Keratinocyte (primary cell): ENCODE data around the gene SYS1. TPM values are rescaled to one million over a fixed set of nuclear protein-coding genes. Genes with fewer than 3 reads are reported as not detected.
A peak's percentile ranks its signal among the peaks of the same experiment; 100 is the strongest.

Source experiments
- DNase-seq: peaks from one replicate; pipeline ENCODE4 v3.0.0-alpha.2; 2011; ENCODE audit warnings: low read depth, missing footprints, low spot score
- FAIRE-seq: peaks from 2 replicates; lab custom pipeline; 2011; peaks lifted over from hg19 to GRCh38; lab: Jason Lieb, UNC
- H2AFZ ChIP-seq: 2 replicates; pipeline ENCODE4 v1.6.0; 2012; ENCODE audit warnings: low read length, control low read depth, inconsistent platforms; ENCODE audit not compliant: control insufficient read depth
- H3K27ac ChIP-seq: 2 replicates; pipeline ENCODE4 v1.5.1; 2011; ENCODE audit warnings: low read length; ENCODE audit not compliant: control insufficient read depth, insufficient read depth
- H3K27me3 ChIP-seq: 3 replicates; pipeline ENCODE4 v1.6.0; 2011; ENCODE audit warnings: low read length; ENCODE audit not compliant: control insufficient read depth, insufficient read depth; ENCODE audit errors: extremely low read depth
- H3K36me3 ChIP-seq, 2 experiments: 2 replicates in 1 of 2; 3 replicates in 1 of 2; pipeline ENCODE4 v1.5.1; 2011; ENCODE audit warnings: low read length in 2 of 2, mild to moderate bottlenecking in 1 of 2; ENCODE audit not compliant: control insufficient read depth in 2 of 2, insufficient read depth in 2 of 2; ENCODE audit errors: extremely low read depth in 1 of 2
- H3K4me1 ChIP-seq: 3 replicates; pipeline ENCODE4 v1.5.1; 2011; ENCODE audit warnings: low read length; ENCODE audit not compliant: control insufficient read depth, insufficient read depth; ENCODE audit errors: extremely low read depth
- H3K4me2 ChIP-seq: 3 replicates; pipeline ENCODE4 v1.6.0; 2011; ENCODE audit warnings: low read depth, low read length; ENCODE audit not compliant: control insufficient read depth, insufficient read depth; ENCODE audit errors: extremely low read depth
- H3K4me3 ChIP-seq, 3 experiments: fragments of 200-600 bp in 1 of 3; sonication (generic) in 1 of 3; 2 replicates in 2 of 3; 3 replicates in 1 of 3; pipeline ENCODE4 v1.5.1; 2011 to 2016; ENCODE audit warnings: low read length in 3 of 3, mild to moderate bottlenecking in 3 of 3, control low read depth in 2 of 3, inconsistent platforms in 1 of 3, low read depth in 1 of 3, mixed read lengths in 1 of 3, mixed run types in 1 of 3, moderate library complexity in 1 of 3; ENCODE audit not compliant: control insufficient read depth in 2 of 3, insufficient read depth in 2 of 3; ENCODE audit errors: extremely low read depth in 1 of 3
- H3K79me2 ChIP-seq: 2 replicates; pipeline ENCODE4 v1.6.0; 2012; ENCODE audit warnings: low read length; ENCODE audit not compliant: control insufficient read depth, insufficient read depth
- H3K9ac ChIP-seq: 3 replicates; pipeline ENCODE4 v1.6.0; 2011; ENCODE audit warnings: low read length; ENCODE audit not compliant: control insufficient read depth, insufficient read depth; ENCODE audit errors: extremely low read depth
- H3K9me1 ChIP-seq: 3 replicates; pipeline ENCODE4 v1.6.0; 2011; ENCODE audit warnings: low read length; ENCODE audit not compliant: control insufficient read depth, insufficient read depth; ENCODE audit errors: extremely low read depth
- H3K9me3 ChIP-seq: 2 replicates; pipeline ENCODE4 v1.5.1; 2012; ENCODE audit warnings: low read depth, low read length; ENCODE audit not compliant: control insufficient read depth
- H4K20me1 ChIP-seq: 3 replicates; pipeline ENCODE4 v1.6.0; 2011; ENCODE audit warnings: low read length; ENCODE audit not compliant: control insufficient read depth, insufficient read depth; ENCODE audit errors: extremely low read depth
- EZH2 ChIP-seq: IDR thresholded peaks from one replicate; pipeline ENCODE4 v1.6.1; 2012; ENCODE audit warnings: inconsistent platforms, mild to moderate bottlenecking, low read length, moderate library complexity
- dilution Hi-C: fragments of 300-500 bp; cut with MboI; formaldehyde crosslinking; loops from one replicate; pipeline ENCODE4 v1.7.0; 2020; ENCODE audit warnings: low sequenced_read_pairs; ENCODE audit not compliant: extremely low pct_ligation_motif_present
- polyA minus RNA-seq, 3 experiments: library from RNA; depleted of rRNA, polyadenylated mRNA; stranded (reverse); fragments of >200 nt; gene quantifications; 1 replicate in 1 of 3; 2 replicates in 1 of 3; 3 replicates in 1 of 3; pipeline ENCODE4 v1.2.3, GENCODE V29; 2011
- polyA plus RNA-seq, 5 experiments: library from polyadenylated mRNA; depleted of rRNA in 3 of 5; stranded (reverse) in 3 of 5; stranded (forward) in 1 of 5; unstranded in 1 of 5; fragments of >200 nt; gene quantifications; 1 replicate in 1 of 5; 2 replicates in 3 of 5; 3 replicates in 1 of 5; pipeline versions ENCODE4 v1.2.1 to v1.2.3, GENCODE V29; 2011 to 2012; ENCODE audit warnings: missing spikeins in 2 of 5, low read depth in 1 of 5, low replicate concordance in 1 of 5
- TF ChIP-seq, protein P1 (sequence below), 3 experiments: IDR thresholded peaks in 1 of 3; conservative IDR thresholded peaks in 1 of 3; optimal IDR thresholded peaks in 1 of 3; 2 replicates in 2 of 3; 3 replicates in 1 of 3; pipeline versions ENCODE3 to v1.5.1; 2011; ENCODE audit warnings: low read length in 3 of 3, mild to moderate bottlenecking in 3 of 3, moderate library complexity in 2 of 3, control low read depth in 1 of 3, inconsistent platforms in 1 of 3; ENCODE audit not compliant: insufficient read depth in 2 of 3; ENCODE audit errors: extremely low read depth in 1 of 3

Gene SYS1
- polyA plus RNA-seq (16.8 to 29.8 TPM (median 22.0 TPM) in 3 replicates), polyA minus RNA-seq (41.4 to 75.8 TPM (median 52.7 TPM) in 3 replicates)
- 2.4 TPM for polyA plus RNA-seq (2011; ENCODE audit: low read depth)
- polyA plus RNA-seq (2011; cell fraction: cytosol; rRNA removed): 18.0 and 21.4 TPM in 2 replicates
- polyA plus RNA-seq (2011; cell fraction: nucleus; rRNA removed): 17.8 and 20.3 TPM in 2 replicates
- 13.0 and 16.6 TPM in 2 replicates for polyA plus RNA-seq (2012; ENCODE audit: low replicate concordance)
- polyA minus RNA-seq (2011; cell fraction: cytosol; rRNA and poly(A)+ RNA removed): 55.8 TPM
- polyA minus RNA-seq (2011; cell fraction: nucleus; rRNA and poly(A)+ RNA removed): 14.1 and 18.9 TPM in 2 replicates

DNA sequence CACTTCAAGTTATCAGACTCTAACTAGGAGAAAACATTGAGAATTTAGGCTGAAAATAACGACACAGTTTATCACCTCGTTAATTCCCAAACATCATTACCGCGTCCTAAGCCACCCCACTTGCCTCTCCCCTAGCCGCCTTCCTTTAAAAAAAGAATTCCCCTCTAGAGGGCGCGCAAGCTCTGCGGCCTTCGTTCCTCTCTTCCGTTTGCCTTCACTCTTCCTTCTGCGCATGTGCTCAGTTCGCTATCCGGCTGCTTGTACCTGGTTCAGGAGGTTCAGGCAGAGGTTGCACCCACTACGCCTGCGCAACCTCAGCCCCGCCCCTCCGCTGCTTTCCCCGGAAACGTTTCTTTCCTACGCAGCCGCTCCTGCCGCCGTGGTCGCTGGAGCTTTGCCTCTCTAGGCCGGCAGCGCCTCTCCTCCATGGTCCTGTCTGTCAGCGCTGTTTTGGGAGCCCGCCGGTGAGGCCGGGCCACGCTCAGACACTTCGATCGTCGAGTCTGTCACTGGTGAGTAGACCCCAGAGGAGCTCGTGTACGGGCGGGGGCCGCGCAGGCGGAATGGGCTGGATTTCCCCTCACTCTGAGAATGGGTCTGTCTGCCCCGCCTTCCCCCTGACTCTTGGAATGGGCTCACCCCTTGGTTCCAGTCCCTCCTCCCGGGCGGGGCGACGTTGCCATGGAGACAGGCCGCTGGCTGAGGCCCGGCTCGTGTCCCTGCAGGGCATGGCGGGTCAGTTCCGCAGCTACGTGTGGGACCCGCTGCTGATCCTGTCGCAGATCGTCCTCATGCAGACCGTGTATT, at the start of gene SYS1:
SYS1 (plus strand) TSS at position 353 of the 807 bp plus-strand sequence; CDS start at position 729, 376 bp downstream.
- no peaks in the 10 kb centered on the region for H3K9me3 ChIP-seq
- H2AFZ ChIP-seq: peak within 1 kb of the TSS; percentile 91
- dilution Hi-C loops: no loop called here

DNA sequence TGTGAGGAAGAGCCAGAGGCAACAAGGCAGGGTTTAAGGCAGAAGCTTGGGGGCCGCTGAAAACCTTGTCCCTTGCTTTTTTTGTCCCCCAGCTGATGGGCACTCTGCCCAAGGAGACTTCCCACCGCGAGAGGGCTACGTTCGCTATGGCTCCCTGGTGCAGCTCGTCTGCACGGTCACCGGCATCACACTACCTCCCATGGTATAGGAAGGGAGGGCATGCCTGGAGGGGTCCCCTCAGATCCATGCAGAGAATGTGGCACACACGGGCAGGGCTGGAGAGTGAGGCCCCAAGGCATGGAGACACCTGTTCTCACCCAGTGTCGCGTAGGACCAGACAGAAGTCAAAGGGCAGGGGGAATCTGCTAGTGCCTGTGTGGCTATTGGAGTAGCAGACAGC, 49.0 kb upstream of the SYS1 start:
- Histone ChIP-seq H3K27ac (no peak overlapping the region), H3K4me3 (no peak overlapping the region), H3K4me1 (peaks cover 3% of the 10 kb centered on the region), H3K4me2 (no peak overlapping the region), H3K9ac (no peak overlapping the region), H3K27me3 (peaks cover 15% of the 10 kb centered on the region), H3K9me3 (no peaks in the 10 kb centered on the region), H3K36me3 (no peaks in the 10 kb centered on the region), H4K20me1 (no peaks in the 10 kb centered on the region), H2AFZ (no peak overlapping the region), H3K9me1 (no peaks in the 10 kb centered on the region), H3K79me2 (no peaks in the 10 kb centered on the region)
- DNase-seq: no peak
- TF ChIP-seq EZH2: no peak
- TF ChIP-seq, protein P1, sequence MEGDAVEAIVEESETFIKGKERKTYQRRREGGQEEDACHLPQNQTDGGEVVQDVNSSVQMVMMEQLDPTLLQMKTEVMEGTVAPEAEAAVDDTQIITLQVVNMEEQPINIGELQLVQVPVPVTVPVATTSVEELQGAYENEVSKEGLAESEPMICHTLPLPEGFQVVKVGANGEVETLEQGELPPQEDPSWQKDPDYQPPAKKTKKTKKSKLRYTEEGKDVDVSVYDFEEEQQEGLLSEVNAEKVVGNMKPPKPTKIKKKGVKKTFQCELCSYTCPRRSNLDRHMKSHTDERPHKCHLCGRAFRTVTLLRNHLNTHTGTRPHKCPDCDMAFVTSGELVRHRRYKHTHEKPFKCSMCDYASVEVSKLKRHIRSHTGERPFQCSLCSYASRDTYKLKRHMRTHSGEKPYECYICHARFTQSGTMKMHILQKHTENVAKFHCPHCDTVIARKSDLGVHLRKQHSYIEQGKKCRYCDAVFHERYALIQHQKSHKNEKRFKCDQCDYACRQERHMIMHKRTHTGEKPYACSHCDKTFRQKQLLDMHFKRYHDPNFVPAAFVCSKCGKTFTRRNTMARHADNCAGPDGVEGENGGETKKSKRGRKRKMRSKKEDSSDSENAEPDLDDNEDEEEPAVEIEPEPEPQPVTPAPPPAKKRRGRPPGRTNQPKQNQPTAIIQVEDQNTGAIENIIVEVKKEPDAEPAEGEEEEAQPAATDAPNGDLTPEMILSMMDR (optimal IDR thresholded peaks at IDR 0.05 in 1 of 3, IDR thresholded peaks at IDR 0.05 in 1 of 3, conservative IDR thresholded peaks at IDR 0.05 in 1 of 3; ENCODE audit: extremely low read depth in 1 of 3, insufficient read depth in 2 of 3, low read length in 3 of 3): no peak
- dilution Hi-C loops: no loop called here
- FAIRE-seq: no peak

More for the DNA sequence above, at the start of gene SYS1:
- no peak for TF ChIP-seq EZH2
- TF ChIP-seq, protein P1 (optimal IDR thresholded peaks at IDR 0.05 in 1 of 3, IDR thresholded peaks at IDR 0.05 in 1 of 3, conservative IDR thresholded peaks at IDR 0.05 in 1 of 3; ENCODE audit: extremely low read depth in 1 of 3, insufficient read depth in 2 of 3, low read length in 3 of 3): peak; percentile 81 to 93 (median 93)
- FAIRE-seq (peak; percentile 46), DNase-seq (peak; percentile 95)
- H3K4me2 ChIP-seq: peak within 1 kb of the TSS; percentile 90
- peaks cover 32% of the 10 kb centered on the region for H3K4me1 ChIP-seq
- H4K20me1 ChIP-seq: no peaks in the 10 kb centered on the region
- H3K36me3 ChIP-seq: peaks cover 8 to 23% of the 10 kb centered on the region in 2 experiments
- H3K27ac ChIP-seq: peak within 1 kb of the TSS; percentile 97
- peak within 1 kb of the TSS; percentile 85 for H3K4me3 ChIP-seq
- no peaks in the 10 kb centered on the region for H3K9me1 ChIP-seq
- peak within 1 kb of the TSS; percentile 95 for H3K9ac ChIP-seq
- H3K27me3 ChIP-seq: no peaks in the 10 kb centered on the region
- H3K79me2 ChIP-seq: peaks cover 19% of the 10 kb centered on the region
